Smooth muscle cell of the umbilical artery (primary cell): ENCODE results near the gene SLC35E4. TPM values are rescaled to one million over a fixed set of nuclear protein-coding genes. Genes with fewer than 3 reads are reported as not detected.

Experiments used
- total RNA-seq: library from RNA; depleted of rRNA; stranded (reverse); fragments of >200 nt; gene quantifications from 2 replicates; pipeline ENCODE4 v1.2.3, GENCODE V29; 2014

The SLC35E4 gene, protein sequence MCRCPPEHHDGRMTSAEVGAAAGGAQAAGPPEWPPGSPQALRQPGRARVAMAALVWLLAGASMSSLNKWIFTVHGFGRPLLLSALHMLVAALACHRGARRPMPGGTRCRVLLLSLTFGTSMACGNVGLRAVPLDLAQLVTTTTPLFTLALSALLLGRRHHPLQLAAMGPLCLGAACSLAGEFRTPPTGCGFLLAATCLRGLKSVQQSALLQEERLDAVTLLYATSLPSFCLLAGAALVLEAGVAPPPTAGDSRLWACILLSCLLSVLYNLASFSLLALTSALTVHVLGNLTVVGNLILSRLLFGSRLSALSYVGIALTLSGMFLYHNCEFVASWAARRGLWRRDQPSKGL
- 8.9 and 16.3 TPM in 2 replicates for total RNA-seq

DNA sequence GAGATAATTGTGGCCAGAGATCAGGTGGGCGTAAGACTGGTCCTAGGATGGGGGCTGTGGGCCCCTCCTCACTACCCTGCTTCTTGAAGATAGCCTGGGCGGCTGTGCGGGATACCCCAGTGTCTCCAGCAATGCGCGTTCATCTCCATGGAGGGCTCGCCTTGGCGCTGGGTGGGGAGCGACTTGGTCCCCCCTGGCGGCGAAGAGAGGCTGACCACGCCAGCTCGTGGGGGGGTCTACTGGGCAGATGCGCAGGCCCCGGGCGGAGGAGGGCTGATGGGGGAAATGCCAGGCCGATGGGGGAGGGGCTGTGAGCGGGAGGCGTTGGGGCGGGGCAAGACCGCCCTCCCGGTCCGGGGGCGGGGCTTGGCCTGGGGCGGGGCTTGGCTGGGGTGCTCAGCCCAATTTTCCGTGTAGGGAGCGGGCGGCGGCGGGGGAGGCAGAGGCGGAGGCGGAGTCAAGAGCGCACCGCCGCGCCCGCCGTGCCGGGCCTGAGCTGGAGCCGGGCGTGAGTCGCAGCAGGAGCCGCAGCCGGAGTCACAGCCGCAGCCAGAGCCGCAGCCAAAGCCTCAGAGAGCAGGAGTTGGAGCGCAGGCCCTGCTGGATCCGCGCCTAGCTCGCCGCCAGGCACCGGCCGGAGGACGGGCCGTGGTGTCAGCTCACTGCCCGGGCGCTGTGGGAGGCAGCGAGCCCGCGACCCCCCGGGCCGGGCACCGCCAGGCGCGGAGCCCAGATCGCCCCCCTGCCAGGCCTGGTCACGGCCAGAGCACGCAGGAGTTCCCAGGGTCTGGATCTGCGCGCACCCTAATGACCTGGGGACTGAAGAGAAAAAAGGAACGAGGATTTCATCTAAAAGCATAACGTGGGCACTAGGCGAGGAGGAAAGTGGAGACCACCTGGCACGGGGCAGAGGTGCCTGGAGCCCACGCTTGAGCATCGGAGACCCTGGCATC is at the start of gene SLC35E4:
Gene SLC35E4 (plus strand): TSS at position 509 of the 953 bp plus-strand sequence. CDS start 670 bp downstream, outside the sequence.

DNA sequence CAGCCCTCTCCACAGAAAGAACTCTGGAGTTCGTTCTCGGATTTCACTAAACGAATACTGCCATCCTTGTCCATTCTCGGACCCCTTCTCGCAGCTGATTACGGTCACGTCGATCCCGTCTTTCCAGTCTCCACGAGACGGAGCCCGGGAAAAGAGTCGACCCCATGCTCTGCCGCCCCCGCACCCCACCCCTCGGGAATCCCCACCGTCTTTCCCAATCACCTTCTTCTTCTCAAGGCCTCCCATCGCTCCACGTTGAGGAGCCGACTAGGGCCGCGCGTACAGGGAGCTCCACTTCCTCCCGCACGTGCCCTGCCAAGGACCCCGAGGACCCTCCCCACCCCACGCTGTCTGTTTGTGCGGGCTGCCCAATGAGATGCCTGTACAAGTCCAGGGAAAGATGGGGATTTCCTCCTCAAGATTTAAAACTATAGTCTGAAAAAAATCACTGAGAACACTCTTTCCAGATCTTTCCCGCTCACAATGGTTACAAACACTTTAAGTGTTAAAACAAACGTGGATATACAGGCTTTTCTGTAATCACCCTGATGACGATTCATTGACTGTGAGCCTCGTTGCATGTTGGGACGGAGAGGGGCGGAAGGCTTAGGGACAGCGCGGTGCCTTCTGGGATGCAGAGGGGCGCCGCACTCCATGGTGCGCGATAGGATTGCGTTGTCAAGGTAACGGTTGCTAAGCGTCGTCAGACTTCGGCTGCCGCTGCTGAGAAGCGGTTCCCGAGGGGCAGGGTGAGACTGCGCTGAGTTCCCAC is 43.8 kb upstream of the SLC35E4 start, which contains the start of gene PES1:
Gene PES1 (minus strand): TSS at position 323 of the 772 bp plus-strand sequence. CDS start 77 bp downstream, at position 246.

DNA sequence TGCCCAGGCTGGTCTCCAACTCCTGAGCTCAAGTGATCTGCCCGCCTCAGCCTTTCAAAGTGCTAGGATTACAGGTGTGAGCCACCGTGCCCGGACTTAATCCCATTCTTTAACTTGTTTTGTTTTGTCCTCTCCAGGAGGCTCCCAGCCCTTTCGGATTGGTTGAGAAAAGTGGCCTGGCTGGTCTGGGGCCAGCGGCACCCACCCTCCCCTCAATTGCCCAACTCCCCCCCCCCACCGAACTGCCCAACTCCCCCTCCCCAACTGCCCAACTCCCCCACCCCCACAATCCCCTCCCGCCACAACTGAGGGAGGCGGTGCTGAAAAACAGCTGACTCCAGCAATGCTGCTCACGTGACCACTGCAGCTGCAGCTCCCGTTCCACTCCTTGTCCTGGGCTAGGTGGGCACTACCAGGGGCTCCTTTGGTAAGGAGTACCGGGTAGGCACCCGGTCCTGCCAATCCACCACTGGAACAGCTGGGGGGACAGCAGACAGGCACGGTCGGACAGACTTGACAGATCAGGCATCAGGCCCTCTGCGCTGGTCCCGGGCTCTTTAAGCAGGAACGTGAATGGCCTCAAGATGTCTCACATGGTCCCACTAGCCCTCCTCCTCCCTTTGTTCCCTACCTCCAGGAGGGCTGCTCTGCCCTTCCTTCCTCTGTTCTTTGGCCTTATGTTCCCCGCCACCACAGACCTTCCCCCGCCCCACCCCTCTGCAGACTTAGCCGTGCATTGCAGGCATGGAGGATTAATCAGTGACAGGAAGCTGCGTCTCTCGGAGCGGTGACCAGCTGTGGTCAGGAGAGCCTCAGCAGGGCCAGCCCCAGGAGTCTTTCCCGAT is 28.9 kb upstream of the SLC35E4 start, which contains the start of gene TCN2:
Gene TCN2 (plus strand): TSS at position 720 of the 845 bp plus-strand sequence. CDS start 158 bp downstream, outside the sequence.

DNA sequence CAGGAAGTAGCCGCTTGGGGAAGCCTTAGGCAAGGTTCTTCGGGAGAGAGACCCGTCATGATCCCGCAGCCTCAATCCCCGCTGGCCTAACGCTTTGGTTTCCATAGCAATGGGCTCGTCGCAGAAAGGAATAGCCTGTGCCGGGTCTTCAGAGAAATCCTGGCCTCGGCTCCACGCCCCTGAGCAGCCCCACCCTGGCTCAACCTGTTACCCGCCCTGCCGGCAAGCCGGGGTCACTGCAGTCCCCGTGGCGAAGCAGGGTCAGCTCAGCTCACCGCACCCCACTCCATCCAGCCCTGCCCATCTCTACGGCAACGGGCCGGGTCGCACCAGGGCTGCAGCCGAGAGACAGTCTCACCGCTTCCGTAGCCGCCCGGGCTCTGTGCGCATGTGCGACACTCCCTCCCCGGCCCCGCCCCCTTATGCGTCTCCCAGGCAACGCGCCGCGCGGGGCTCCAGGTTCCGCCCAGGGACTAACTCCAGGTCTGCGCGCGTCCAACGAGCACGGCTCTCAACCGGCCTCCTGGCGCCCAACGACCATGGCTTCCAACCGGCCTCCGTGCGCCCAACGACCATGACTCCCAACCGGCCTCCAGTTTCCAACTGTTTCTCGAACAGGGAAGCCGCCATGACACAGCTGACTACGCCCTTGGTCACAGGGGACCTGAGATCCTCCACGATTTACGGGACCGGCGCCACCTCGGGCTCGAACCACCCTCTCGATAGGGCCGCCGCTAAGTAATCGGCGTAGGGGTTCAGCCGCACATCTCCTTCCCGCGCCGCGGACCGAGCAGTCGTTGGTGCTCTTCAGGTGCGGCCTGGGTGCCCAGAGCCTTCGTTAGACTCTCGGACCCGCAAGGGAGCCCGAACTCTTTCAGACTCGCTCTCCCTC is 32.2 kb downstream of the SLC35E4 start, which contains the start of gene DUSP18:
Gene DUSP18 (minus strand): TSS at position 382 of the 892 bp plus-strand sequence. CDS start 3,872 bp downstream, outside the sequence.

DNA sequence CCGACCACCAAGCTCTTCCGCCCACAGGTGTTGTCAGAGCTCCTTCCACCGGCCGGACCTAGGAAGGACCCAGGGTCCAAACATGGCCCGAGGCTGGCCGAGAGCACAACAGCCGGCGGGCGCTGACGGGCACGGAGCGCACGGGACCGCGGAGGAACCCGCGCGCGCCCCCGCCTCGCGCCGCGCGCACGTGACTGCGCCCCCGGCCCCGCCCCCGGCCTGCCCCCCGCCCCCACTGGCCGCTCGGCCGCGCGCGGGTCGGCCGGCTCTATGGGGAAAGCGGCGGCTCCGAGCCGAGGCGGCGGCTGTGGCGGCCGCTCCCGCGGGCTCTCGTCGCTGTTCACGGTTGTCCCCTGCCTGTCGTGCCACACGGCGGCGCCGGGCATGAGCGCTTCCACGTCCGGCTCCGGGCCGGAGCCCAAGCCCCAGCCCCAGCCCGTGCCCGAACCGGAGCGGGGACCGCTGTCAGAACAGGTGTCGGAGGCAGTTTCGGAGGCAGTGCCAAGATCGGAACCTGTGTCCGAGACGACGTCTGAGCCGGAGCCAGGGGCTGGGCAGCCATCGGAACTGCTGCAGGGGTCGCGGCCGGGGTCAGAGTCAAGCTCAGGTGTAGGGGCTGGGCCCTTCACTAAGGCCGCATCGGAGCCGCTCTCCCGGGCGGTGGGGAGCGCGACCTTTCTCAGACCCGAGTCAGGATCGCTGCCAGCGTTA is 59.2 kb downstream of the SLC35E4 start, which contains the start of gene OSBP2:
Gene OSBP2 (plus strand): TSS at position 235 of the 711 bp plus-strand sequence. CDS start 36 bp downstream, at position 271.

Other genes with a start within 250 kb of the SLC35E4 start
- gene RNF215, start 248.4 kb upstream of the SLC35E4 start, total RNA-seq = 38.4 and 50.2 TPM in 2 replicates
- 20.8 and 44.2 TPM in 2 replicates for gene SEC14L2, start 238.8 kb upstream of the SLC35E4 start, total RNA-seq
- 9.8 and 11.9 TPM in 2 replicates for gene MTFP1, start 210.0 kb upstream of the SLC35E4 start, total RNA-seq
- gene SEC14L3, start 163.8 kb upstream of the SLC35E4 start, total RNA-seq = not detected in 2 replicates
- gene SEC14L4, start 130.1 kb upstream of the SLC35E4 start, total RNA-seq = 0.09 TPM in 1 of 2 replicates, not detected in the other
- gene SEC14L6, start 89.0 kb upstream of the SLC35E4 start, total RNA-seq = 0.23 and 0.59 TPM in 2 replicates
- gene GAL3ST1, start 61.1 kb upstream of the SLC35E4 start, total RNA-seq = 0.18 TPM in 1 of 2 replicates, not detected in the other
- 66.2 and 90.4 TPM in 2 replicates for gene PES1, start 43.9 kb upstream of the SLC35E4 start, total RNA-seq
- gene TCN2, start 28.6 kb upstream of the SLC35E4 start, total RNA-seq = 3.1 and 4.5 TPM in 2 replicates
- gene DUSP18, start 32.1 kb downstream of the SLC35E4 start, total RNA-seq = 8.9 and 12.5 TPM in 2 replicates
- gene OSBP2, start 59.1 kb downstream of the SLC35E4 start, total RNA-seq = 0.59 and 1.7 TPM in 2 replicates